SKM-1 (cell line): ENCODE results near the gene TRIM73.
"Not testable (repeated sequence)": the region's sequence is repeated elsewhere in the genome, so short reads cannot be mapped to it uniquely, and the experiment has no call there.

Experiments used
- DNase-seq: peaks from one replicate; lab custom pipeline; 2025; ENCODE audit not compliant: unreplicated experiment; lab: John Stamatoyannopoulos, UW

Gene TRIM73

DNA sequence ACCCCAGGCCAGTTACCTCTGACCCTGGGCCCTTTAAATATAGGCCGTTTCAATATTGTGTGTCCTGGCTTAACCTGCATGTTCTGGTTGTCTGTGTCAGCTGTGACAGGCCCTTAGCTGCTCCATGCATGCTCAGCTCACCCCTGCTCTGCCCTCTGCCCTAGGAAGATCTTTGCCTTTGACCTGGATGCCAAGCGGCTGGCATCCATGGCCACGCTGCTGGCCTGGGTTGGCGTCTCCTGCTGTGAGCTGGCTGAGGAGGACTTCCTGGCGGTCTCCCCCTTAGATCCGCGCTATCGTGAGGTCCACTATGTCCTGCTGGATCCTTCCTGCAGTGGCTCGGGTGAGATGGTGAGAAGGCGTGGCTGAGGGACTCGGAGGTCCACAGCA is 20.0 kb downstream of the TRIM73 start:
- not testable (repeated sequence) for DNase-seq

DNA sequence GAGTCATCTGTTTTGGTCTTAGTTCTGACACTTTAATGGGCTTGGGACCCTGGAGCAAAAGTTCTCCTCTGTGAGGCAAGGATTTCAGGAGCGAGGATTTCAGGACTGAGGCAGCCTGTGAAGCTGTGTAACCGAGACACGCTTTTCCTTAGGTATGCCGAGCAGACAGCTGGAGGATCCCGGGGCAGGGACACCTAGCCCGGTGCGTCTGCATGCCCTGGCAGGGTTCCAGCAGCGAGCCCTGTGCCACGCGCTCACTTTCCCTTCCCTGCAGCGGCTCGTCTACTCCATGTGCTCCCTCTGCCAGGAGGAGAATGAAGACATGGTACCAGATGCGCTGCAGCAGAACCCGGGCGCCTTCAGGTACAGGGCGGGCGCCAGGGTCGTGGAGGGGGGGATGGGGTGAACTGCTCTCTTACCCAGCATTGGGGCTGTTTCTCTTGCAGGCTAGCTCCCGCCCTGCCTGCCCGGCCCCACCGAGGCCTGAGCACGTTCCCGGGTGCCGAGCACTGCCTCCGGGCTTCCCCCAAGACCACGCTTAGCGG is 20.5 kb downstream of the TRIM73 start:
- not testable (repeated sequence) for DNase-seq

DNA sequence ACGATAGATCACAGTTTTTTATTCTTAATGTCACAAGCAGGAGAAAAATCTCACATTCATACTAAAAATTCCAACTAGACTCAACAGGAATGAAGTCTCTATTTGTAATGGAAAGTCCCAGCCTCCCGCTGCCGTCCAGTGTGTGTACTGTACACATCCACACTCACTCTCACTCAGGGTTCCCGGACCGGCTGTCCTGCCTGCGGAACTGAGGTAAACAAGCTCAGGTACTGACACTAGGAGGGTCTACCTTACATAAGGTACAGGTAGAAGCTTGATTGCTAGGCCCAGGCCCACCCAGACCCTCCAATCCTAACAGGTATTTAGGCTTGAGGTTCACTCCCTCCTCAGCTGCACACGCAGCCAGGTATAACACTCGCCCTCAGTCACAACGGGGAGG is 21.4 kb downstream of the TRIM73 start:
- not testable (repeated sequence) for DNase-seq

DNA sequence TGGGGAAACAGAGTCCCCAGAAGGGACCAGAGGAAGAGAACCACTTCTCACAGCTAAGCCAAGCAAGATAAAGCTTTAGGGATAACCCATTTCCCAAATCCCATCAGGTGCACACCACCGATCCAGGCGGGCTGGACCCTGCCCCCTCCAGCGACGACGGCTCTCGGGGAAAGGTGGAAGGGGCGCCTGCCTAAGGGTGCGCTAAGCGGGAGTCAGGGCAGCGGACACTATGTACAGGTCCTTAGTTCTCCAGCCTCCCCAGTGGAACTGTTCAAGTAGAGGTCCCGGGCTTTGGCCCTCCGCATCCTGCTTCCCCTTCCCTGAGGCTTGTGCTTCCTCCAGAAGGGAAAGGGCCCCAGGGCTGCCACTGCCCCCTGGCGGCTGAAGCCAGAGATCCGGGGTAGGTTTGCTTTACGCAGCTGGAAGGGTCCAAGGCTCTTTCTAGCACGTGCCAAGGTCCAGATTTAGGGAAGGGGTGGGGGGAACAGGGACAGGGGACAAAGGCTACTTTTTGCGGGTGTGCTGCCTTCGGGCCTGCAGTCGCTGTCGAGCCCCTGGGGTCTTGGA is 22.9 kb downstream of the TRIM73 start:
- DNase-seq: not testable (repeated sequence)

DNA sequence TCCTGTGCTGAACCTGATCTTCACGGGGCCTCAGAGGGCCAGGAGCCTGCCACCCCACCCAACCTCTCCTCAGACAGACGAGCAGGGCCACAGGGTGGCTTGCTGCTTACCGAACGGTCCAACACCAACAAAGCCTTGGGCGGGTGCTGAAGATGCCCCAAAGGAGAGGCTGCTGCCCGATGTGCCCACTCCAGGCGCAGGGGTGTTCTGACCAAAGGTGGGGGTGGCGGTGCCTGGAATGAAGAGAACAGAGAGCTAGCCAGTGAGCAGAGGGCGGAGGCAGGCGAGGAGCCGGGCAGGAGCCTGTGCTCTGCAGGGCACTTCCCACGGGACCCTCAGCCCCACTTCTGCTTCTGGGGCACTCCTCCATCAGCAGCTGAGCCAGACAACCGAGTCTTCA is 23.8 kb downstream of the TRIM73 start:
- not testable (repeated sequence) for DNase-seq

DNA sequence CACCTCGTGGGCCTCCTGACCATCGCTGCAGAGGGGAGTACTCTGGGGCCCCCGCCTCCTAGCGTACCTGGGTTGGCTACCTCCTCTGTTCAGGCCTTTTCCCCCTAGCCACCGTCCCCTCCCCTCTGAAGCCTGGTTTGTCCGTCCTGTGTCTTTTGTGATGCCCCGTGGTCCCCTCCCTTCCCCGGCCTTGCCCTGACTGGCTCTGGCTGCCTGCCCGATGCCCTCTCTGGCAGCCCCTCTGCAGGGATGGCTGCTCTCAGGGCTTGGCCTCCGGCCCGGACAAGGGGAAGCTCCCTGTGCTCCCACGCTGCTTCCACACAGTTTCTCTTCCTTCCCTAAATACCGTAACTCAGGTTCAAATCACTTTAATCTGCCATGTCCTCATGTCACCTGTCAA is 24.3 kb downstream of the TRIM73 start:
- DNase-seq: not testable (repeated sequence)

DNA sequence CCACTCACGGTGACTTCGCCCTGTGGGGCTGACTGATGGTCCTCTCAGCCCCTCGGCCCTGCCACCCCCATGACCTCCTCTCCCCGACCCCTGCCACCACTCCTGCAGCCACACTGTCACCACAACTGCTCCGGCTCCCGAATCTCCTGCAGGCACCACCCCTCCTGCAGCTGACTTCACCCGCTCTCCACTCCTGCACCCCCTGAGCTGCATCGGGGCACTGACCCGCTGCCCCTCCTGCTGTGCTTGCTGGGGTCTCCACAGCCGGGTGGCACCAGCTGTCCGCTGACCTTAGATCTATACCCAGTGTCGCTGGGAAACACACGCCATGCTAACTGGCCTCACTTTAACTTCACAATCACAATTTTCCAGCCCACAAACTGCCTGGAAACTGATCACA is 24.7 kb downstream of the TRIM73 start:
- DNase-seq: not testable (repeated sequence)

DNA sequence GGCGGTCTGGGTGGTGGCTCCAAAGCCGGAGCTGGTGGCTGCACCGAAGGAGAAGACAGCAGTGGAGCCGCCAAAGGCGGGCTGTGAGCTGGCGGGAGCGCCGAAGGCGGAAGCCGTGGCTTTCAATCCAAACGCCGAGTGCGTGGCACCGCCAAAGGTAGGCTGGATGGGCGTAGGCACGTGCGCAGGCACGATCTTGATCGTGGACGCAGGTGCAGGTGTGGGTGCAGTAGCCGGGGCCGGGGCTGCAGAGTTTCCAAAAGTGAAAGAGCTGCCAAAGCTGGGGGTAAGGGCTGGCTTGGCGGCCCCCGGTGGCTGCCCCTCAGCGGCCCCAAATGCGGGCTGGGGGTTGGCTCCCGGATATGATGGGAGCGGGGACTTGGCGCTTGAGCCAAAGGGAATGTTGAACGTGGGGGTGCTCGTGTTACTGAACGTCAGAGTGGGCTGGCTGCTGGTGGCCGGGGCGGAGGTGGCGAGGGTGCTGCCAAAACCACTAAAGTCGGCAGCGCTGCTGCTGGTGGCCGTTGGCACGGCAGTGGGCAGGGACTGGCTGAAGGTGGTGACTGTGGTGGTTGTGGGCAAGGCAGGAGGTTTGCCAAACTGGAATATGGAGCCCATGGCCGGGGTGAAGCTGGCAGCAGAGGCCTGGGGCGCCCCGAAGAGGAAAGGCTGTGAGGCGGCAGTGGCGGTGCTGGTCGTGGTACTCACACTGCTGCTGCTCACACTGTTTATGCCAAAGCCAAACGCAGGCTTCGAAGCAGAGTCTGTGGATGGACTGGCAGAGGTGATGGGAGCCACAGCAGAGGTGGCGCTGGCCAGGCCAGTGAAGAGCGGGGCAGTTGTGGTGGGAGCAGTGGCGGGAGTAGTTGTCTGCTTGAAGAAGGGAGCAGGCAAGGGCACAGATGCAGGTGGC is 26.6 kb downstream of the TRIM73 start:
- DNase-seq: not testable (repeated sequence)

DNA sequence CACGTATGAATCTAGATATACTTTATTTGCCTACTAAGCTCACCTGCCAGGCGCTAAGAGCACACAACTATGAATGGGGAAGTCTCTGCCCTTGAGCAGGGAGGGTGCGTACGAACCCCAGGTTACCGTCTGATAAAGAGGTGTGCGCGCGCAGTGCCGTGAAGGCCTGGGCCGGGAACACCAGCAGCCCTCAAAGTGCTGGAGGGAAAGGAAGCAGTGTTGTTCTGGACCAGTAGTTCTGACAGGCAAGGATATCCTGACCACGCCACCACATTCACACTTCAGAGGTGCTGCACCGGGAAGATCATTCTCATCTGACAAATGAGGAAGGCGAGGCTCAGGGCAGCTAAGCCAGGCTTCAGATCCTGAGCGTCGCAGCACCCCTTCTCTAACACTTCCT is 28.1 kb downstream of the TRIM73 start:
- DNase-seq: not testable (repeated sequence)

DNA sequence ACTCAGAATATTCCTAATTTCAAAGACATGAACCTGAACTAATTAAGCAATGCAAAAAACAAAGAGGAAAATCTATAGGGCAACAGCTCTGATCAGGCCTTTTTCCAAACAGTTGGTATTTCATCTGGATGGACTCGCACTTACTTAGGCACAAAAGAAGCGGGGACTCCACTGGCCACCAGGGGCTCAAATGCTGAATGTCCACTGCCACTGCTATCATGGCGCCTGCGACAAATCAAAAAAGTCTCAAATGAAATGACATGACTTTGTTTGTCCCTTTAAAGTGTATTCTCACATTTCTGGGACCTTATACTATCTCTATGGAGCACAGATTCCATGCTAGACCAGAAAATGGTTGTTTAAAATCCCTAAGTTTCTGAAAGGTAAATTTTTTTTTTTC is 43.6 kb downstream of the TRIM73 start:
- DNase-seq: not testable (repeated sequence)

DNA sequence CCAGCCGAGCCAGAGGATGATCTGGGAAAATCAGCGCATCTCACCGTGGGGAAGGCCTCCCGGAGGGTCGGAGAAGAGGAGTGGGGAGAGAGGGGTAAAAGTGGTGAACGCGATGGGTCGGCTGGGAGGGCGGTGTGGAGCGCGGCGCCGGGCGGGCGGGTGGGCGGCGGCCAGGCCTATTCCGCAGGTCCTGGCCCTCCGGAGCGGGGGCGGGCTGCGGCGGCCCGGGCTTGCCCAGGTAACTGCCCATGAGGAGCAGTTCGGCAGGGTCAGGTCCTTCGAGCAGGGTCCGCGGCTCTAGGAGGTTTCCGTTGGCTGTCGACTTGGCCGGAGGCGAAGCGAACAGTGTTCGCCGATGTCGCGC is 46.7 kb downstream of the TRIM73 start:
- not testable (repeated sequence) for DNase-seq

DNA sequence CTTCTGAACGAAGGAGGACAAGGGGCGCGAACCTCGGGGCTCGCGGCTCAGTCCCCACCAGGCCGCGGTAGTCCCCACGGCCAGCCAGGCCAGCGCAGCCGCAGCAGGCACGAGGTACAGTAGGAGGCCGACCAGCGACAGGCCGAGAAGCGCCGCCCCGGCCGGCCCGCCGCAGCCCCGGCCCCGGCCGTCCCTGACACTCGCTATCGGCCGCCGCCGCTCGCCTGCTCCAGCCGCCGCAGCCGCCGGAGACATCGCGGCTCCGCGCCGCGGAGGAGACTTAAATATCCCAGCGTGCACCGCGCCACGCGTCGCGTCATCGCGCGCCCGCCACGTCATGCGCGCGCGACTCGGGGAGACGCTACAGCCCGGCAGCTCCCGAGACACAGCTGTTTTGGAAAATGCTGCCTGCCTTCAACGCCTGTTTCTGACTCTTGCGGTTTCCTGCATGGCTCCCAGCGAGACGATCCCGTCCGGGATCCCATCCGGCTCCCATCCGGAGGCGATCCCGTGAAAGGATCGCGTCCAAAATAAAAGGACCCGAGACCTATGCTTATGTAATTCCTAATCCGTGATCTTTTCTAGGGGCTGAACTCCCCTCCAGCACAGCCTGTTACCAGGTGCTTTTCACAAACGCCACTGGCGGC is 47.2 kb downstream of the TRIM73 start:
- DNase-seq: not testable (repeated sequence)

DNA sequence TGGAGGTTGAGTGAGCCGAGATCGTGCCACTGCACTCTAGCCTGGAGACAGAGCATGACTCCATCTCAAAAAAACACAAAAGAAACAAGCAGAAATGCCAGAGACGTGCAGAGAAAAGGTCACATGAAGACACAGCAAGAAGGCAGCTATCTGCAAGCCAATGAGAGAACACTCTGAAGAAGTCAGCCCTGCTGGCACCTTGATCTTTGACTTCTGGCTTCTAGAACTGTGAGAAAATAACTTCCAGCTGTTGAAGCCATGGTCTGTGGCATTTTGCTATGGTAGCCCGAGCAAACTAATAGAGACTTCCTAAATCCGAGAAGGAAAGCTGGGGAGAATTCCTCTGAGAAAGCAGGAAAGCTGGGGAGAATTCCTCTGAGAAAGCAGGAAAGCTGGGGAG is 54.5 kb downstream of the TRIM73 start:
- DNase-seq: not testable (repeated sequence)

DNA sequence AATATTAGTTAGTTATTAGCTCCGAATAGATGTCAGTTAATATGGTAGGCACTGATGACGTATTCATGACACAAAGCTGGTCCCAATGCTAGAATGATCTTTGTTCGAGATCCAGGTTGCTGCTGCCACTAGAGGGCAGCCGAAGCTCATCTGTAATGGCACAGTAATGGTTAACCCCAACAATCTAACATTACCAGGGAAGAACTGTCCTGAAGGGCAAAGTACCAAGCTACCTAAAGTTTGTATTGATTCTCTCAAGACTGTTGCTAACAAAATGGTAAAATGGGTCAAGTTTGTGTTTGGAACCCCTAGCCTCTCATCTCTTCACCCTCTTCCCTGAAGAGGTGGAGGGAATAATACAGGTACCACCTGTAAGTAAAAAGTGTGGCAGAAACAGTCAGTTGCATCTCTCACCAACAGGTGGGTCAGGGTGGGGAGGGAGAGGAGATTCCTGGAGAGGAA is 57.1 kb downstream of the TRIM73 start:
- DNase-seq: not testable (repeated sequence)
